M059J (cell line): ENCODE measurements around the gene GBE1. TPM values are rescaled to one million over a fixed set of nuclear protein-coding genes. Genes with fewer than 3 reads are reported as not detected.
"Not testable (repeated sequence)": the region's sequence is repeated elsewhere in the genome, so short reads cannot be mapped to it uniquely, and the experiment has no call there.

Experiments
- DNase-seq: peaks from one replicate; pipeline ENCODE4 v3.0.0-alpha.2; 2012; ENCODE audit warnings: low read depth
- total RNA-seq: library from RNA; depleted of rRNA; stranded (reverse); fragments of >200 nt; shearing (Covaris generic); gene quantifications from 2 replicates; pipeline ENCODE4 v1.2.3, GENCODE V29; 2014

The GBE1 gene
- total RNA-seq, 1 experiment from 2014 or later, result 53.4 TPM

DNA sequence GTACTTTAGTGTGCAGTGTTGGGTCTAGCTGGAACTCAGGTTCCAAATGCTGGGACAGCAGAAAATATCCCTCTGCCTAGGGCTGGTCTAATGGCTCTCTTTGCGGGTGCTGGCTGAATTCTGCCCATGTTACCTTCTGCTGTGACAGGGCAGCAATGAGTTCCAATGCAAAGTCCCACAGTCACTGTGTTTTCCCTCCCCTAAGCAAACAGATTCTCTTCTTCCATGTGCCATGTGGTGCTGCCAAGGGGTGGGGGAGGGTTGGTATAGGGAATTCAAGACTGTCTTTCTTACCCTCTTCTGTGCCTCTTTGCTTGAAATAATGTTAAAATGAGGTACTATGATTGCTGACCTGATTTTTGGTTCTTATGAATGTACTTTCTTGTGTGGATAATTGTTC lies 229.6 kb downstream of the GBE1 start:
- DNase-seq, result no peak

GRCh38 chr3:81531263-81531662 lies 230.2 kb downstream of the GBE1 start:
- DNase-seq, result no peak

DNA sequence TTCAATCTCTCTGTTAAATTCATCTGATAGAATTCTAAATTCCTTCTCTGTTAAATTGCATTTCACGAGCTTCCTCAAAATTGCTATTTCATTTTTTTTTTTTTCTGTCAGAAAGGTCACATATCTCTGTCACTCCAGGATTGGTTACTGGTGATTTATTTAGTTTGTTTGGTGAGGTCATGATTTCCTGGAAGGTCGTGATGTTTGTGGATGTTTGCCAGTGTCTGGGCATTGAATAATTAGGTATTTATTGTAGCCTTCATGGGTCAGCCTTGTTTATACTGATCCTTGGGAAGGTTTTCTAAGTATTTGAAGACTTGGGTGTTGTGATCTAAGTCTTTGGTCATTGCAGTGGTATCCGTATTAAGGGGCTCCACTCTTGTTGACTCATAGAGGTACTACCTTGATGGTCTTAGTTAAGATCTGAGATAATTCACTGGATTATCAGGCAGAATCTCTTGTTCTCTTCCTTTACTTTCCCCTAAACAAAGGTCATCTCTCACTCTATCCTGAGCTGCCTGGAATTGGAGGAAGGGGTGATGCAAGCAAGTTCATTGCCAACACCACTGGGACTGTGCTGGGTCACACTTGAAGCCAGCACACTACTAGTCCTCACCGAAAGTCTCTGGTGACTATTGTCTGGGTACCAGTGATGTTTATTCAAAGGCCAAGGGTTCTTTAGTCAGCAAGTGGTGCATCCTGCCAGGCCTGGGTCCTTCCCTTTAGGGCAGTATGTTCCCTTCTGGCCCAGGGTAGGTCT lies 231.1 kb downstream of the GBE1 start:
- peak; percentile 21 for DNase-seq

- DNase-seq, result no peak
Measured at GRCh38 chr3:81521855-81522254, 239.6 kb downstream of the GBE1 start.

DNA sequence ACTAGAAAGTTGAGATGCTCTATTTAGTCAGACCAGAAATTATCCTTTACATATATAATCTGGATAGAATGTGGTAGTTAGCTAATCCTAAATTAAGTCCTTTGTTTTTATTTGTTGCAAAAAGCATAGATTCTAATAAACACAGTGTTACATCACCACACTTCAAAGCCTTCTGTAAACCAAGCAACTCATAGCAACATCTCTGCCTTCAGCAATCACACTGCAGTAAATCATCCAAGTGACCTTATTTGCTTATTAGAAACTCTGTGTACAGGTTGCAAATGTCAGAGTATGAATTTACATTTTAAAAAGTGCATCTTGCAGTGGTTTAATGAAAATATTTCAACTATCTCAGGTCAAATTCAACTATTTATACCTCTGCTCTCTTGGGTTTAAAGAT lies 242.5 kb downstream of the GBE1 start:
- no peak for DNase-seq

GRCh38 chr3:81516042-81516441 lies 245.4 kb downstream of the GBE1 start:
- DNase-seq, result no peak

DNA sequence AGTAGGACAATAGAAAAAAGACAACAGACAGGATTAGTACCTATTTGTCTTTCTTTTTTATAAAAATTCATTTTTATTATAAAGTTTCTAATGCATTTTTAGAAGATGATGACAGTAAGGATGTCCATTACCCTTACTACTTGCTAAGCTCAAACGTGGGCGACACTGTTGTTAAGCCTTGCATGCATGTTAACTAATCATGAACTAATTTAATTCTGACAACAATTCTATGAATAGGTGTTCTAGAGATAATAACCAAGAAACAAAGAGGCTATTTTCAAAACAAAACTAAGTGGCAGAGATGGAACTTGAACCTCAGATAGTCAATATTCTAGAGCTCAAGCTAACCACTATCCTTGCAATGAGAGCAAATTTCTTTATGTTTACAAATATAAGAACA lies 247.9 kb downstream of the GBE1 start:
- DNase-seq, result no peak

DNA sequence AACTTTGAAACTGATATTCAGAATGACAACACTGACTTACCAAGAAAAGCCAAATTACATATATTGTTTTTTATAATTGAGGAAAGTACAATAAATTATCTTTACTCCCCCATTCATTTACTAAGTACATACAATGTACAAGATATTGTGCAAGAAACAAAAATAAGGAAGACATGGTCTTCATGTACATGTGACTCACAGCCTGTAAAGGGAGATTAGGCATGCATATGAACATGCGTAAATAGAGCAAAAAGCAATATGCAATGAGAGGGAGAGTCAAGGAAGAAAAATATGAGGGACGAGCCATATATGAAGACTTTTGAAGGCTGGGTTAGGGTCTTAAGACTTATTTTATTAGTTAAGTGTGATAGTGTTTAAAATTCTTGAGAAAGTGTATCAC lies 258.4 kb downstream of the GBE1 start:
- DNase-seq, result no peak

DNA sequence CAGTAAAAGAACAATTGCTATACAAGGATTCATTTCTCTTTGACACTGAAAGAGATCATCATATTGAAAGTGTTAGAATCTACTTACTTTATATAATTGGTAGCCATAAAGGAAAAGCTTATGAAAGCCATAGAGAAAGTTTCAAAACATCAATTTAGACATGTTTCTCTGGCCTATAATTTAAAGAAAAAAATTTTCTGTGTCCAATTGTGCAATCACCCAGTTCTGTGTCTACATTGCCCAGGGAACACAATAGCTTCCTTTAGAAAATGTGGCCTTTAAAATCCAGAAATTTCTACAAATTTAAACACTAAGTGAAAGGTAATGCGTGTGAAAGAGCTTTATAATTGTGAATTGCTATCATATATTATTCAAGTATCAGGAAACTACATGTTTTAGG lies 259.2 kb downstream of the GBE1 start:
- DNase-seq, result no peak

DNA sequence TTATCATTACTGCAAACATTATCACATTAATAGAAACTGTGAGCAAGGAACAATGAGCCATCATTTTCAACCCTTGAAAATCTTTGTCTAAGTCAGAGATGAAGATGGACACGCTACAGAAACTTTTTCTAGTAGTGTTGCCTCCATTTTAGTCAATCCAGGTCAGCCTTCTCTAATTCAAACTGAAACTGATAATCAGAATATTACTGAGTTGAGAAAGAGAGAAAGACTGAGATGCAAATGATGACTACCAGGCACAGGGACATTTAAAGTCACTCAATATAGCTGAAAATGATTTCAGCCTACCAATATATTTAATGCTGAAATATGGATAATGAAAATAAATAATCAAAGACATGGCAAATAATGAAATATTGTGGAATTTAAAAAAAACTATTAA lies 261.4 kb downstream of the GBE1 start:
- no peak for DNase-seq

- DNase-seq, result peak; percentile 22
Measured at GRCh38 chr3:81497572-81498251, 263.7 kb downstream of the GBE1 start.

GRCh38 chr3:81496407-81497104 lies 264.9 kb downstream of the GBE1 start:
- DNase-seq, result no peak

- DNase-seq, result not testable (repeated sequence)
Measured at GRCh38 chr3:81492471-81492870, 269.0 kb downstream of the GBE1 start.

GRCh38 chr3:81492040-81492439 lies 269.4 kb downstream of the GBE1 start:
- no peak for DNase-seq

DNA sequence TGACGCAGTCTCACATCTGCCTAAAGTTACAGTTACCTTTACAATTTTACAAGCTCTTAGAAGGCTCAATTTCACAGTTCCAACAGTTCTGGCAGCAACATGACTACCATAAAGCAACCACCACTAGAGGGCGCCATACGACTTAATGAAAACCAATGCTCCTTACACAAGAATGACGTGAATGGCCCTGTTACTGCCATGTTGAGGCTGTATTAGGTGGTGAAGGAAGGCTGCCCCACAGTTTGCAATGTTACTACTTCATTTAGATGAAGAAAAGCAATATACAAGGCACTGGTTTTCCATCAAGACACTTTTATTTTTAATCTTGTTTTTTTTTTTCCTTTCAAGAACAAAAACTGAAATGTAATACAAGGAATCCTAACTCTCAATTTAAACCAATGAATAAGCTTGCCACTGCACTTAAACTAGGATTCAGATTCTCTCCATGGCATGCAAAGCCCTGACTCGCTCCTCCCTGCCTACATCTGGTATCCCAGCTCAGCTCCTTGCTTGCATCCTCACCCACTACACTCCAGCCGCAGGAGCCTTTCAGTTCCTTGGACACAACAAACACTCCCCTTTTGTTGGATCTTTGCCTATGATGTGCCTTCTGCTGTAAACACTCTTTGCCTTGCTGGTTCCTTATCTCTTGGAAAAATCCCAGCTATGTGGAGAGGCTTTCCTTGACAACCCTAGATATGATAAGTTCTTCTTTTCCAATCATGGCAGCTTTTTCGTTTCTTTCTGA lies 270.7 kb downstream of the GBE1 start:
- DNase-seq, result peak; percentile 80

DNA sequence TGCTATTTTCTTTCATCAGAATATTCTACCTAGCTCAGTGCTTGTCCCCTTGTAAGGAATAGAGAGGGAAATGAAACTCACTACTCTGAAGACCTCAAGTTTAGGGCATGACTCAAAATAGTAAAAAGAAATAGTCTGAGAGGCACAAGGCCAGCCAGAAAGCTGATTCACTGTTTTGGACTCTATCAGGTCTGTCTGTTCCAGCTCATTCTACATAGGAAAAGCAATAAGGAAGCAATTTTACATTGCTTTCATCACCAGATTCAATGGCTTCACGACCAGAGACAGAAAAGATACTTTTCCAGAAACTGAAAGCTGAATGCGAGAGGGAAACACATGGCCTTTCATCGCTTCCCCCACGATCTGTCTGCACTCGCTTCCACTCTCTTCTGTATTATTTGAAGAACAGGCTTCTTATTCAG lies 276.0 kb downstream of the GBE1 start:
- peak; percentile 66 for DNase-seq

GRCh38 chr3:81484520-81484919 lies 276.9 kb downstream of the GBE1 start:
- DNase-seq, result peak; percentile 14

GRCh38 chr3:81483046-81483445 lies 278.4 kb downstream of the GBE1 start:
- no peak for DNase-seq

DNA sequence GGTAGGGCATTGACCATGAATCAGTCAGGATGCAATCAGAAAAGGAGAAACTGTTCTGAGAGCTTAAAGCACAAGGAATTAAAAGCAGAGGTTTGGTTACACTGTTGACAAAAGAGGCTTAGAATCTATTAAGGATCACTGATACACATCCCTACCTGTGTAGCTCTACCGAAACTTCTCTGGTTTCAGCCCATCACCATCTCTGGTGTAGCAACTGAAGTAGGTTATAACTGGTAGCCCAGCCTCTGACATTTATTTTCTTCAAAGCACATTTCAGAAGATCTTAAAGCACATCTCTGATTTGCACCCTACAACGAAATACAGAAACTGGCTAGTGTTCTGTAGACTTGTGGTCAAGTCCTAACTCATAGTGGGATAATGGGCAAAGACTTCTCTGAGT lies 283.7 kb downstream of the GBE1 start:
- no peak for DNase-seq

- no peak for DNase-seq
Measured at GRCh38 chr3:81476692-81477091, 284.8 kb downstream of the GBE1 start.

DNA sequence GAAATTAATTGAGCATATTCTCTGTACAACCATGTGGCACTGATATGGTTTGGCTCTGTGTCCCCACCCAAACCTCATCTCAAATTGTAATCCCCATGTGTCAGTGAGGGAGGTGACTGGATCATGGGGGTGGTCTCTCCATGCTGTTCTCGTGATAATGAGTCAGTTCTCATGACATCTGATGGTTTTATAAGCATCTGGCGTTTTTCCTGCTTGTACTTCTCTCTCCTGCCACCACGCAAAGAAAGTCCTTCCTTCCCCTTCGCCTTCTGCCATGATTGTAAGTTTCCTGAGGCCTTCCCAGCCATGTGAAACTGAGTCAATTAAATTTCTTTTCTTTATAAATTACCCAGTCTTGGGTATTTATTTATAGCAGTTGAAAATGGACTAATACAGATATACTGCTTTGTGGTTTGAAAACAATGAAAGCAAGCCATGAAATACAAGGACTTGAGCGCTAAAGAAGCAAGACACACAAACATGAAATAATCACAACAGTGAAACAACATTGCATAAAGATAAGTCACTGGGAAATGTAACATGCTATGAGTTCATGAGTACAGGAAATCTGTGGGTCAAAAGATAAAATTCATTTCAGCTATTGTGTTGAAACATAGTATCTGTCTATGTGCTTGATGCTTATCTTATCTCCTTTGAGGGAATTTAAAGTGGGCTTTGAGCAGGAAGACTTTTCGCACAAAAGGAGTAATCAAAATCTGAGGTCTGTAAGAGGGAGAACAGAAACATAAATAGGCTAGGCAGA lies 288.7 kb downstream of the GBE1 start:
- no peak for DNase-seq
